H9 (cell line): Measurements from ENCODE around the gene TRPV6. TPM values are rescaled to one million over a fixed set of nuclear protein-coding genes. Genes with fewer than 3 reads are reported as not detected.

Experiments
- DNase-seq: peaks from one replicate; pipeline ENCODE4 v3.0.0-alpha.2; 2017
- H2AFZ ChIP-seq: one replicate; pipeline ENCODE4 v1.6.1; 2013; ENCODE audit warnings: mild to moderate bottlenecking, low read length, control low read depth, moderate library complexity
- H2AK5ac ChIP-seq: 2 replicates; pipeline ENCODE4 v1.6.1; 2013; ENCODE audit warnings: low read length, control low read depth, mixed read lengths; ENCODE audit not compliant: insufficient read length
- H2BK120ac ChIP-seq: one replicate; pipeline ENCODE4 v1.6.1; 2013; ENCODE audit warnings: low read depth, mild to moderate bottlenecking, low read length, control low read depth, inconsistent platforms; ENCODE audit not compliant: poor library complexity, severe bottlenecking
- H2BK12ac ChIP-seq: 2 replicates; pipeline ENCODE4 v1.6.1; 2013; ENCODE audit warnings: low read length, control low read depth, mixed read lengths, low read depth; ENCODE audit not compliant: insufficient read length
- H2BK15ac ChIP-seq: 2 replicates; pipeline ENCODE4 v1.6.1; 2013; ENCODE audit warnings: low read depth, low read length, control low read depth
- H2BK20ac ChIP-seq: one replicate; pipeline ENCODE4 v1.6.1; 2013; ENCODE audit warnings: low read depth, mild to moderate bottlenecking, low read length, control low read depth, inconsistent platforms; ENCODE audit not compliant: poor library complexity, severe bottlenecking
- H2BK5ac ChIP-seq: 2 replicates; pipeline ENCODE4 v1.6.1; 2013; ENCODE audit warnings: low read length, control low read depth, mixed read lengths; ENCODE audit not compliant: insufficient read length
- H3K14ac ChIP-seq: 2 replicates; pipeline ENCODE4 v1.6.1; 2013; ENCODE audit warnings: low read length, control low read depth; ENCODE audit not compliant: insufficient read depth
- H3K18ac ChIP-seq: 2 replicates; pipeline ENCODE4 v1.6.1; 2013; ENCODE audit warnings: low read depth, mild to moderate bottlenecking, mixed read lengths, low read length, control low read depth; ENCODE audit not compliant: insufficient read length
- H3K23ac ChIP-seq: 2 replicates; pipeline ENCODE4 v1.6.1; 2013; ENCODE audit warnings: low read length, control low read depth, mixed read lengths, low read depth; ENCODE audit not compliant: insufficient read length
- H3K23me2 ChIP-seq: 2 replicates; pipeline ENCODE4 v1.6.1; 2013; ENCODE audit warnings: low read depth, mild to moderate bottlenecking, mixed read lengths, low read length, control low read depth; ENCODE audit not compliant: insufficient read length, poor library complexity, severe bottlenecking
- H3K27ac ChIP-seq: 2 replicates; pipeline ENCODE4 v1.5.1; 2013; ENCODE audit warnings: low read length, control low read depth, mixed read lengths, low read depth; ENCODE audit not compliant: insufficient read length
- H3K27me3 ChIP-seq: 2 replicates; pipeline ENCODE4 v1.6.1; 2013; ENCODE audit warnings: low read length, control low read depth, inconsistent platforms; ENCODE audit not compliant: insufficient read depth
- H3K4ac ChIP-seq: 2 replicates; pipeline ENCODE4 v1.6.1; 2013; ENCODE audit warnings: low read depth, mild to moderate bottlenecking, control low read depth, inconsistent platforms, low read length, moderate library complexity
- H3K4me1 ChIP-seq: 2 replicates; pipeline ENCODE4 v1.6.1; 2013; ENCODE audit warnings: low read length, control low read depth, inconsistent platforms; ENCODE audit not compliant: insufficient read depth
- H3K4me2 ChIP-seq: 2 replicates; pipeline ENCODE4 v1.6.1; 2013; ENCODE audit warnings: low read length, control low read depth, mixed read lengths; ENCODE audit not compliant: insufficient read length, insufficient read depth
- H3K56ac ChIP-seq: 2 replicates; pipeline ENCODE4 v1.6.1; 2013; ENCODE audit warnings: low read depth, mild to moderate bottlenecking, mixed read lengths, low read length, control low read depth; ENCODE audit not compliant: insufficient read length
- H3K79me1 ChIP-seq: 2 replicates; pipeline ENCODE4 v1.6.1; 2013; ENCODE audit warnings: low read depth, mild to moderate bottlenecking, moderate library complexity, low read length, control low read depth, inconsistent platforms; ENCODE audit not compliant: insufficient read depth, poor library complexity, severe bottlenecking
- H3K79me2 ChIP-seq: 2 replicates; pipeline ENCODE4 v1.6.1; 2013; ENCODE audit warnings: low read length, control low read depth, inconsistent platforms; ENCODE audit not compliant: insufficient read depth
- H3K9ac ChIP-seq: 2 replicates; pipeline ENCODE4 v1.6.1; 2013; ENCODE audit warnings: low read length, control low read depth, mixed read lengths; ENCODE audit not compliant: insufficient read length; ENCODE audit errors: extremely low read depth
- H3K9me3 ChIP-seq: one replicate; pipeline ENCODE4 v1.6.1; 2013; ENCODE audit warnings: low read depth, low read length, inconsistent platforms; ENCODE audit not compliant: control insufficient read depth
- H3T11ph ChIP-seq: one replicate; pipeline ENCODE4 v1.6.1; 2013; ENCODE audit warnings: mild to moderate bottlenecking, low read length, control low read depth, inconsistent platforms
- H4K20me1 ChIP-seq: one replicate; pipeline ENCODE4 v1.6.1; 2013; ENCODE audit not compliant: control insufficient read depth, insufficient read length, insufficient read depth
- H4K5ac ChIP-seq: 2 replicates; pipeline ENCODE4 v1.6.1; 2013; ENCODE audit warnings: low read depth, mild to moderate bottlenecking, mixed read lengths, low read length, control low read depth; ENCODE audit not compliant: insufficient read length
- H4K8ac ChIP-seq: replicated peaks from 2 replicates; pipeline ENCODE4 v1.6.1; 2013; ENCODE audit warnings: low read length, control low read depth, mixed read lengths, low read depth; ENCODE audit not compliant: insufficient read length
- H4K91ac ChIP-seq: 2 replicates; pipeline ENCODE4 v1.6.1; 2013; ENCODE audit warnings: low read depth, mild to moderate bottlenecking, moderate library complexity, mixed read lengths, low read length, control low read depth; ENCODE audit not compliant: insufficient read length
- H3K27ac Mint-ChIP-seq, 3 experiments: 2 replicates in 2 of 3; 3 replicates in 1 of 3; pipeline ENCODE4 v1.8.0; 2020 to 2021; ENCODE audit warnings: mixed read lengths in 3 of 3, mild to moderate bottlenecking in 1 of 3, moderate library complexity in 1 of 3
- H3K27me3 Mint-ChIP-seq: 2 replicates; pipeline ENCODE4 v1.8.0; 2021; ENCODE audit warnings: low read depth, mild to moderate bottlenecking, moderate library complexity, mixed read lengths
- H3K36me3 Mint-ChIP-seq, 3 experiments: 2 replicates in 2 of 3; 3 replicates in 1 of 3; pipeline ENCODE4 v1.8.0; 2020 to 2021; ENCODE audit warnings: low read depth in 3 of 3, mixed read lengths in 3 of 3; ENCODE audit not compliant: insufficient read depth in 1 of 3
- H3K4me1 Mint-ChIP-seq, 2 experiments: 2 replicates each; pipeline ENCODE4 v1.8.0; 2020; ENCODE audit warnings: mixed read lengths in 2 of 2
- H3K4me3 Mint-ChIP-seq, 2 experiments: 2 replicates in 1 of 2; 3 replicates in 1 of 2; pipeline ENCODE4 v1.8.0; 2020 to 2021; ENCODE audit warnings: mild to moderate bottlenecking in 2 of 2, mixed read lengths in 2 of 2, moderate library complexity in 1 of 2
- H3K9me3 Mint-ChIP-seq, 2 experiments: 2 replicates in 1 of 2; 3 replicates in 1 of 2; pipeline ENCODE4 v1.8.0; 2020; ENCODE audit warnings: mild to moderate bottlenecking in 2 of 2, mixed read lengths in 2 of 2, moderate library complexity in 1 of 2
- WGBS: extraction: QIAGEN DNeasy Blood & Tissue Kit; methylation state at CpG from one replicate; pipeline ENCODE4 v1.1.7; 2013; ENCODE audit warnings: missing lambda C conversion rate, low lambda C conversion rate, mixed read lengths; ENCODE audit not compliant: insufficient read length; ENCODE audit errors: extremely low coverage; 5-methylcytosine and 5-hydroxymethylcytosine counted together
- total RNA-seq: library from RNA; stranded (reverse); gene quantifications from 2 replicates; pipeline ENCODE4 v1.2.1, GENCODE V29; 2021
- TF ChIP-seq, protein P1 (sequence below): fragments of 200-600 bp; sonication (generic); conservative IDR thresholded peaks from 3 replicates; pipeline ENCODE4 v1.8.0; 2021; ENCODE audit warnings: antibody characterized with exemption, mild to moderate bottlenecking

The TRPV6 gene
- total RNA-seq, 1 experiment from 2014 or later, result 0.61 TPM

DNA sequence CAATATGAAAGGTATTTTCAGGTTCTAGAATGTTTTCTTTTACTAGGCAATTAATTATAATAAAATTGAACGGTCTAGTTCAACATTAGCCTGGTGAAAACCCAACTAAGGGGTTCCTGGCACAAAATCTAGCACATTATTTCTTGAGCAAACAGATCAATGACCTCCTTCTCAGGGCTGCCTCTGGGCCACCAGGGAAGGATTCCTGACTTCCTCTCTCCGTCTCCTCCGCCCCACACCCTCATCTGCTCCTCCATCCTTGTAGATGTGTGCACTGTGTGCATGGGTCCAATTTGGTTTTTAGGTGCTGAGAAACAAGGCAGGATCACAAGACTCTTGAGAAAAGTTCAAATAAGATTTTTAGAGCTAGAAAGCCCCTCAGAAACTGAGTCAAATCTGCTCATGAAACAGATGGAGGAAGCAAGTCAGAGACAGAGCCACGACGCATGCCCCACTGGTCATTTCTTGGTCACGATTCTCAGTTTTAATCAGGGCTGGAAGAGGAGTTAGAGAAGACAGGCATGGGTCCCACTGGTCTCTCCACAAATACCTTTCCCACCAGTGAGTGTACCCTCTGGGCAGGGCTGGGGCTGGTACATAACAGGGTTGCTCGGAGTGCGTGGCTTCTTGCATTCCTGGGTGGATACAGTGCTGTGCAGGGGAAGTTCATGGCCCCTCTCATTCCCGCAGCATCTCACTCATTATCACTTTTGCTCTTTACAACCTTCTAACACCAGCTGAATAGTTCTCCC is 3.8 kb downstream of the TRPV6 start:
- DNase-seq, result peak; percentile 9
- Histone ChIP-seq H2BK5ac (no peak overlapping the region), H3K4me1 (no peaks in the 10 kb centered on the region; the same call in 1 of the 2 replicates), H3T11ph (no peak overlapping the region), H3K14ac (no peak overlapping the region; the same call in 1 of the 2 replicates), H2BK12ac (no peak overlapping the region), H2BK15ac (no peak overlapping the region), H3K79me1 (no peaks in the 10 kb centered on the region), H2AK5ac (no peak overlapping the region), H3K27ac (no peak overlapping the region), H3K79me2 (no peaks in the 10 kb centered on the region), H3K4ac (no peak overlapping the region), H4K5ac (no peak overlapping the region), H3K9me3 (no peaks in the 10 kb centered on the region), H4K20me1 (no peaks in the 10 kb centered on the region), H2BK120ac (no peak overlapping the region), H3K27me3 (no peaks in the 10 kb centered on the region), H4K8ac (no peak overlapping the region), H3K4me2 (no peak overlapping the region), H4K91ac (no peak overlapping the region), H3K23ac (no peak overlapping the region), H3K18ac (no peak overlapping the region), H2BK20ac (no peak overlapping the region), H3K9ac (no peak overlapping the region), H3K56ac (no peak overlapping the region), H3K23me2 (no peaks in the 10 kb centered on the region), H2AFZ (no peak overlapping the region)
- Mint-ChIP-seq H3K4me3 (no peak overlapping the region), H3K27me3 (peaks cover 13% of the 10 kb centered on the region; the same call in 1 of the 2 replicates), H3K27ac (no peak overlapping the region), H3K9me3 (no peaks in the 10 kb centered on the region), H3K4me1 (peaks cover 12 to 13% of the 10 kb centered on the region in 2 experiments), H3K36me3 (no peaks in the 10 kb centered on the region)
- TF ChIP-seq, protein P1, sequence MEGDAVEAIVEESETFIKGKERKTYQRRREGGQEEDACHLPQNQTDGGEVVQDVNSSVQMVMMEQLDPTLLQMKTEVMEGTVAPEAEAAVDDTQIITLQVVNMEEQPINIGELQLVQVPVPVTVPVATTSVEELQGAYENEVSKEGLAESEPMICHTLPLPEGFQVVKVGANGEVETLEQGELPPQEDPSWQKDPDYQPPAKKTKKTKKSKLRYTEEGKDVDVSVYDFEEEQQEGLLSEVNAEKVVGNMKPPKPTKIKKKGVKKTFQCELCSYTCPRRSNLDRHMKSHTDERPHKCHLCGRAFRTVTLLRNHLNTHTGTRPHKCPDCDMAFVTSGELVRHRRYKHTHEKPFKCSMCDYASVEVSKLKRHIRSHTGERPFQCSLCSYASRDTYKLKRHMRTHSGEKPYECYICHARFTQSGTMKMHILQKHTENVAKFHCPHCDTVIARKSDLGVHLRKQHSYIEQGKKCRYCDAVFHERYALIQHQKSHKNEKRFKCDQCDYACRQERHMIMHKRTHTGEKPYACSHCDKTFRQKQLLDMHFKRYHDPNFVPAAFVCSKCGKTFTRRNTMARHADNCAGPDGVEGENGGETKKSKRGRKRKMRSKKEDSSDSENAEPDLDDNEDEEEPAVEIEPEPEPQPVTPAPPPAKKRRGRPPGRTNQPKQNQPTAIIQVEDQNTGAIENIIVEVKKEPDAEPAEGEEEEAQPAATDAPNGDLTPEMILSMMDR, result no peak
- WGBS, result no CpG with 5 or more reads among the region's 9 CpGs
